A549 (cell line): Measurements from ENCODE around the gene LRP5. TPM values are rescaled to one million over a fixed set of nuclear protein-coding genes. Genes with fewer than 3 reads are reported as not detected.

ENCODE experiments used
- ATAC-seq, 2 experiments: fragments of 200-7000 bp in 1 of 2; fragments of >200 bp in 1 of 2; cut with Nextera tagmentation in 1 of 2; cut with Tn5 transposase in 1 of 2; 3 replicates each; pipeline versions ENCODE4 v1.8.0 to v1.9.1; 2018 to 2020; ENCODE audit warnings: mild to moderate bottlenecking in 1 of 2, moderate library complexity in 1 of 2
- CTCF ChIA-PET: fragments of 300-600 bp; sonication (Branson Sonifier 250); formaldehyde crosslinking; extraction: SDS; loops from one replicate; lab custom pipeline; 2021; ENCODE audit warnings: antibody characterized with exemption, inconsistent platforms; lab: Yijun Ruan, JAX
- POLR2A ChIA-PET: fragments of 350-600 bp; formaldehyde crosslinking; extraction: SDS; loops from one replicate; lab custom pipeline; 2021; ENCODE audit warnings: antibody characterized with exemption, inconsistent platforms; lab: Yijun Ruan, JAX
- DNase-seq, 2 experiments: peaks; one replicate each; pipeline versions ENCODE4 v3.0.0 to v3.0.0-alpha.2; 2011 to 2016; ENCODE audit warnings: low read depth in 1 of 2, low spot score in 1 of 2
- FAIRE-seq: peaks from 2 replicates; lab custom pipeline; 2011; peaks lifted over from hg19 to GRCh38; lab: Jason Lieb, UNC
- H3K27ac ChIP-seq, 2 experiments: fragments of >200 bp; sonication (Bioruptor Twin); formaldehyde crosslinking; 3 replicates each; pipeline ENCODE4 v1.5.1; 2016 to 2017
- H3K4me1 ChIP-seq: fragments of >200 bp; sonication (Bioruptor Twin); formaldehyde crosslinking; 3 replicates; pipeline ENCODE4 v1.6.1; 2016
- H3K4me2 ChIP-seq: fragments of >200 bp; sonication (Bioruptor Twin); formaldehyde crosslinking; 3 replicates; pipeline ENCODE4 v1.6.1; 2016
- H3K4me3 ChIP-seq: fragments of >200 bp; sonication (Bioruptor Twin); formaldehyde crosslinking; 3 replicates; pipeline ENCODE4 v1.5.1; 2016
- H3K9me3 ChIP-seq: fragments of >200 bp; sonication (Bioruptor Twin); formaldehyde crosslinking; 3 replicates; pipeline ENCODE4 v1.6.1; 2016
- EP300 ChIP-seq, 2 experiments: fragments of >200 bp; sonication (Bioruptor Twin); formaldehyde crosslinking; IDR thresholded peaks; 2 replicates in 1 of 2; 3 replicates in 1 of 2; pipeline ENCODE4 v1.6.1; 2016 to 2017
- FOSL2 ChIP-seq, 2 experiments: fragments of 450-650 bp in 1 of 2; fragments of >200 bp in 1 of 2; sonication (Bioruptor Twin) in 1 of 2; formaldehyde crosslinking; IDR thresholded peaks; 2 replicates each; pipeline versions ENCODE4 v1.5.0 to v1.6.1; 2016 to 2020; ENCODE audit warnings: mild to moderate bottlenecking in 1 of 2, moderate library complexity in 1 of 2
- GATA3 ChIP-seq: IDR thresholded peaks from 2 replicates; pipeline ENCODE4 v1.6.1; 2012; ENCODE audit warnings: borderline replicate concordance
- HDAC2 ChIP-seq: fragments of 200-600 bp; sonication (generic); IDR thresholded peaks from 2 replicates; pipeline ENCODE4 v1.6.1; 2016
- HOXA7 ChIP-seq: fragments of 250-450 bp; sonication (Bioruptor Pico); IDR thresholded peaks from 2 replicates; pipeline ENCODE4 v1.5.0; 2020; ENCODE audit warnings: mild to moderate bottlenecking, moderate library complexity
- KDM5A ChIP-seq: fragments of 200-600 bp; sonication (generic); IDR thresholded peaks from 2 replicates; pipeline ENCODE4 v1.6.1; 2016; ENCODE audit warnings: antibody characterized with exemption, mild to moderate bottlenecking
- MAFK ChIP-seq: fragments of 450-650 bp; IDR thresholded peaks from 2 replicates; pipeline ENCODE4 v1.6.1; 2014; ENCODE audit not compliant: partially characterized antibody
- NR3C1 ChIP-seq: fragments of >200 bp; sonication (Bioruptor Twin); formaldehyde crosslinking; IDR thresholded peaks from 3 replicates; pipeline ENCODE4 v1.6.1; 2017
- POLR2A ChIP-seq: IDR thresholded peaks from 2 replicates; pipeline ENCODE4 v1.6.1; 2012; ENCODE audit warnings: mild to moderate bottlenecking, low read length
- RCOR1 ChIP-seq: fragments of 150-350 bp; IDR thresholded peaks from 2 replicates; pipeline ENCODE4 v1.6.1; 2014; ENCODE audit warnings: antibody characterized with exemption, low read length, low read depth
- RFX5 ChIP-seq: fragments of 450-650 bp; IDR thresholded peaks from 2 replicates; pipeline ENCODE4 v1.7.1; 2014; ENCODE audit warnings: antibody characterized with exemption, mild to moderate bottlenecking, moderate library complexity
- RNF2 ChIP-seq: fragments of 200-600 bp; sonication (generic); IDR thresholded peaks from 2 replicates; pipeline ENCODE4 v1.6.1; 2016; ENCODE audit warnings: low read depth, mild to moderate bottlenecking, antibody characterized with exemption, moderate library complexity, borderline replicate concordance
- SMC3 ChIP-seq: fragments of >200 bp; sonication (Bioruptor Twin); formaldehyde crosslinking; IDR thresholded peaks from 3 replicates; pipeline ENCODE4 v1.6.1; 2018; ENCODE audit warnings: inconsistent platforms
- TP53 ChIP-seq: fragments of 250-450 bp; sonication (Bioruptor Pico); IDR thresholded peaks from 2 replicates; pipeline ENCODE4 v1.5.0; 2021; ENCODE audit warnings: mild to moderate bottlenecking, moderate library complexity
- ZFP36 ChIP-seq: fragments of 450-650 bp; IDR thresholded peaks from 2 replicates; pipeline ENCODE4 v1.6.1; 2014; ENCODE audit warnings: borderline replicate concordance; ENCODE audit not compliant: partially characterized antibody
- ZNF302 ChIP-seq: fragments of 250-450 bp; sonication (Bioruptor Pico); IDR thresholded peaks from 2 replicates; pipeline ENCODE4 v1.9.0; 2021; ENCODE audit warnings: inconsistent platforms, mild to moderate bottlenecking, moderate library complexity
- WGBS: methylation state at CpG from one replicate; pipeline ENCODE4 v1.1.6; 2017; ENCODE audit errors: missing lambda C conversion rate; 5-methylcytosine and 5-hydroxymethylcytosine counted together
- polyA plus RNA-seq, 4 experiments: library from polyadenylated mRNA; depleted of rRNA in 3 of 4; stranded (reverse); fragments of >200 nt; fragmentation: RNase III in 1 of 4; extraction: RNeasy Plus Mini Kit Qiagen cat#74134 plus additional on column Dnase treatment in 1 of 4; gene quantifications; 2 replicates in 3 of 4; 3 replicates in 1 of 4; pipeline ENCODE4 v1.2.3, GENCODE V29; 2011 to 2017
- TF ChIP-seq, protein P1 (sequence below): IDR thresholded peaks from 2 replicates; pipeline ENCODE4 v1.6.1; 2012; ENCODE audit warnings: low read depth, borderline replicate concordance
- TF ChIP-seq, protein P2 (sequence below): IDR thresholded peaks from 2 replicates; pipeline ENCODE4 v1.6.1; 2012
- TF ChIP-seq, protein P3 (sequence below): fragments of >200 bp; sonication (Bioruptor Twin); formaldehyde crosslinking; IDR thresholded peaks from 3 replicates; pipeline ENCODE4 v1.6.1; 2016
- TF ChIP-seq, protein P4 (sequence below): fragments of >200 bp; sonication (Bioruptor Twin); formaldehyde crosslinking; IDR thresholded peaks from 2 replicates; pipeline ENCODE4 v1.6.1; 2016

Gene LRP5
- polyA plus RNA-seq, 2 of the 4 experiments (the other 2 are of a cell fraction), result 10.9 to 32.3 TPM

DNA sequence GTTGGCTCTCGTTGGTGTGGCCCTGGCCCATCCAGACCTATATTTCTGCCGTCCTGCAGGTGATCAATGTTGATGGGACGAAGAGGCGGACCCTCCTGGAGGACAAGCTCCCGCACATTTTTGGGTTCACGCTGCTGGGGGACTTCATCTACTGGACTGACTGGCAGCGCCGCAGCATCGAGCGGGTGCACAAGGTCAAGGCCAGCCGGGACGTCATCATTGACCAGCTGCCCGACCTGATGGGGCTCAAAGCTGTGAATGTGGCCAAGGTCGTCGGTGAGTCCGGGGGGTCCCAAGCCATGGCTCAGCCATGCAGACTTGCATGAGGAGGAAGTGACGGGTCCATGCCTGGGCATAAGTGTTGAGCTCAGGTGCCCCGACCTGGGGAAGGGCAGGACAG, 91.0 kb downstream of the LRP5 start:
- ChIA-PET POLR2A (no interaction called here), CTCF (interaction anchor here (0.5 to 1.2 kb wide), 3 partner anchors 19 to 198 kb away, joined by 3 read pairs; no protein-coding TSS in a partner anchor)
- H3K4me1 ChIP-seq, result peaks cover 4% of the 10 kb centered on the region; the same call in 1 of the 3 replicates
- no peaks in the 10 kb centered on the region for H3K9me3 ChIP-seq
- no peak for FAIRE-seq
- H3K4me3 ChIP-seq, result no peak overlapping the region
- no peak for DNase-seq
- 97% methylated on average over 18 of the region's 18 CpGs for WGBS
- no peak overlapping the region for H3K27ac ChIP-seq
- H3K4me2 ChIP-seq, result no peak overlapping the region
- ATAC-seq, result no peak
- TF ChIP-seq MAFK (no peak), FOSL2 (IDR thresholded peaks at IDR 0.05) (no peak), FOSL2 (CRISPR knock-in tag; IDR thresholded peaks at IDR 0.05) (no peak), RNF2 (no peak), RFX5 (no peak), POLR2A (no peak), NR3C1 (no peak), HOXA7 (CRISPR knock-in tag) (no peak), TP53 (CRISPR knock-in tag) (no peak), RCOR1 (no peak), ZFP36 (no peak), HDAC2 (no peak), SMC3 (no peak)
- TF ChIP-seq, protein P1, sequence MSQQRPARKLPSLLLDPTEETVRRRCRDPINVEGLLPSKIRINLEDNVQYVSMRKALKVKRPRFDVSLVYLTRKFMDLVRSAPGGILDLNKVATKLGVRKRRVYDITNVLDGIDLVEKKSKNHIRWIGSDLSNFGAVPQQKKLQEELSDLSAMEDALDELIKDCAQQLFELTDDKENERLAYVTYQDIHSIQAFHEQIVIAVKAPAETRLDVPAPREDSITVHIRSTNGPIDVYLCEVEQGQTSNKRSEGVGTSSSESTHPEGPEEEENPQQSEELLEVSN, result no peak
- TF ChIP-seq, protein P2, sequence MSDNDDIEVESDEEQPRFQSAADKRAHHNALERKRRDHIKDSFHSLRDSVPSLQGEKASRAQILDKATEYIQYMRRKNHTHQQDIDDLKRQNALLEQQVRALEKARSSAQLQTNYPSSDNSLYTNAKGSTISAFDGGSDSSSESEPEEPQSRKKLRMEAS, result no peak
- TF ChIP-seq, protein P3, sequence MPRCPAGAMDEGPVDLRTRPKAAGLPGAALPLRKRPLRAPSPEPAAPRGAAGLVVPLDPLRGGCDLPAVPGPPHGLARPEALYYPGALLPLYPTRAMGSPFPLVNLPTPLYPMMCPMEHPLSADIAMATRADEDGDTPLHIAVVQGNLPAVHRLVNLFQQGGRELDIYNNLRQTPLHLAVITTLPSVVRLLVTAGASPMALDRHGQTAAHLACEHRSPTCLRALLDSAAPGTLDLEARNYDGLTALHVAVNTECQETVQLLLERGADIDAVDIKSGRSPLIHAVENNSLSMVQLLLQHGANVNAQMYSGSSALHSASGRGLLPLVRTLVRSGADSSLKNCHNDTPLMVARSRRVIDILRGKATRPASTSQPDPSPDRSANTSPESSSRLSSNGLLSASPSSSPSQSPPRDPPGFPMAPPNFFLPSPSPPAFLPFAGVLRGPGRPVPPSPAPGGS, result no peak

DNA sequence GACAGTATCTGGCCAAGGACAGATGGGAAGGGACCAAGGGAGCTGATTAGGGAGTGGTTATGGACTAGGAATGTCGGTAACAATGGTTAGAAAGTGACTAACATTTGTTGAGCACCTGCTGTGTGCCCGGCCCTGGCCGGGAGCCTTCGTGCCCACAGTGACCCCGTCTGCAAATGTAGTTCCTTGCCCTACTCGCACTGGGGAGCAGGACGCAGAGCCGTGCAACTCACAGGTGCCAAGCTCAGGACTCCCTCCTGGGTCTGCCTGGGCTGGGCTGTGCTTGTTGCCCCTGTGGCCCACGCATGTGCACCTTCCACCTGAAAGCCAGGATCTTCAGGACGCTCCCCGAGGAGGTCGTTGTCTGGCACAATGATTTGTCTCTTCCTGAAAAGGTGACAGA, 91.4 kb downstream of the LRP5 start:
- Histone ChIP-seq H3K9me3 (no peaks in the 10 kb centered on the region), H3K27ac (no peak overlapping the region), H3K4me2 (no peak overlapping the region), H3K4me3 (no peak overlapping the region), H3K4me1 (peaks cover 4% of the 10 kb centered on the region; the same call in 1 of the 3 replicates)
- WGBS, result 89% methylated on average over 11 of the region's 12 CpGs
- no peak for FAIRE-seq
- ATAC-seq, result no peak
- DNase-seq, result no peak
- TF ChIP-seq SMC3, result no peak
- TF ChIP-seq, protein P1, result no peak
- no peak for TF ChIP-seq EP300 (IDR thresholded peaks at IDR 0.05)
- no peak for TF ChIP-seq KDM5A
- TF ChIP-seq, protein P4, sequence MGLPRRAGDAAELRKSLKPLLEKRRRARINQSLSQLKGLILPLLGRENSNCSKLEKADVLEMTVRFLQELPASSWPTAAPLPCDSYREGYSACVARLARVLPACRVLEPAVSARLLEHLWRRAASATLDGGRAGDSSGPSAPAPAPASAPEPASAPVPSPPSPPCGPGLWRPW, result no peak
- no peak for TF ChIP-seq GATA3
- TF ChIP-seq, protein P3, result no peak
- no peak for TF ChIP-seq ZNF302 (CRISPR knock-in tag)
- POLR2A ChIA-PET, result no interaction called here
- CTCF ChIA-PET, result interaction anchor here (0.9 to 1.2 kb wide), 2 partner anchors 19 to 199 kb away, joined by 3 read pairs; no protein-coding TSS in a partner anchor
